Measurements from ENCODE around the gene LGMN. TPM values are rescaled to one million over a fixed set of nuclear protein-coding genes. Genes with fewer than 3 reads are reported as not detected.

The LGMN gene
- total and polyA plus RNA-seq, 2 of the 8 experiments (the other 6 are each of a cell fraction or from before 2014, with no cell fraction given) = 57.4 to 83.4 TPM

- H4K20me1 ChIP-seq (replicated peaks in 1 of 2; ENCODE audit: control insufficient read depth in 1 of 2, insufficient read depth in 2 of 2, low read length in 2 of 2) = no peaks in the 10 kb centered on the region
- ChIA-PET POLR2A (ENCODE audit: partially characterized antibody) (interaction anchor here (0.6 kb wide), 1 partner anchor 39 kb away, joined by 3 read pairs; the partner anchor contains the start of gene LGMN), CTCF (ENCODE audit: partially characterized antibody) (interaction anchor here (0.7 to 0.8 kb wide), 2 partner anchors 64 to 73 kb away, joined by 4 read pairs; no protein-coding TSS in a partner anchor)
- H3K36me3 ChIP-seq (ENCODE audit: control insufficient read depth in 2 of 4, insufficient read depth in 4 of 4, low read length in 3 of 4) = no peaks in the 10 kb centered on the region
- H3K79me1 ChIP-seq (ENCODE audit: low read depth, low read length) = no peaks in the 10 kb centered on the region
- no peak overlapping the region for H2AFZ ChIP-seq (ENCODE audit: low read length)
- H2BK5ac ChIP-seq (ENCODE audit: low read depth, low read length) = no peak overlapping the region
- no peak overlapping the region for H2BK12ac ChIP-seq (ENCODE audit: low read depth, low read length)
- no peak overlapping the region for H4K5ac ChIP-seq (ENCODE audit: insufficient read length, low read depth, low read length)
- H3K4me1 ChIP-seq (replicated peaks in 1 of 4; ENCODE audit: control insufficient read depth in 3 of 4, insufficient read depth in 4 of 4, low read length in 3 of 4) = peaks cover 0 to 3% (median 0%) of the 10 kb centered on the region in 4 experiments; a peak in 1 of 7 replicates
- FAIRE-seq (no peak), DNase-seq (ENCODE audit: low read depth in 1 of 2, low spot score in 2 of 2) (no peak)
- no peaks in the 10 kb centered on the region for H3K23me2 ChIP-seq (ENCODE audit: low read depth, low read length)
- no peak overlapping the region for H2BK120ac ChIP-seq (replicated peaks; ENCODE audit: low read depth, low read length)
- peaks cover 2% of the 10 kb centered on the region in 2 experiments; a peak in 3 of 4 replicates for H3K9me3 ChIP-seq (ENCODE audit: insufficient read depth in 2 of 2, low read depth in 1 of 2, low read length in 1 of 2)
- 83% methylated on average over 2 of the region's 2 CpGs; no CpG with 5 or more reads in 1 of the 2 experiments for WGBS, 2 experiments (ENCODE audit: extremely low coverage in 1 of 2, insufficient coverage in 1 of 2, insufficient read length in 1 of 2, insufficient replicate concordance in 2 of 2, low coverage in 1 of 2, low lambda C conversion rate in 2 of 2, missing lambda C conversion rate in 1 of 2)
- H3K4me3 ChIP-seq (ENCODE audit: extremely low read depth in 1 of 4, insufficient read depth in 2 of 4, low read depth in 3 of 4, low read length in 4 of 4) = no peak overlapping the region
- H3K23ac ChIP-seq (ENCODE audit: insufficient read length) = no peak overlapping the region
- no peak overlapping the region for H3K9ac ChIP-seq (replicated peaks in 1 of 4; ENCODE audit: extremely low read depth in 1 of 4, low read depth in 3 of 4, low read length in 3 of 4)
- H2BK15ac ChIP-seq (ENCODE audit: low read length) = no peak overlapping the region
- H3K18ac ChIP-seq (ENCODE audit: extremely low read depth, low read length) = no peak overlapping the region
- H4K91ac ChIP-seq (replicated peaks; ENCODE audit: insufficient read length, low read length) = no peak overlapping the region
- H3K27ac ChIP-seq (ENCODE audit: low read depth, low read length) = no peak overlapping the region
- no peak overlapping the region for H4K8ac ChIP-seq (ENCODE audit: extremely low read depth, insufficient read depth, low read length)
- no peak overlapping the region for H3K4ac ChIP-seq (replicated peaks; ENCODE audit: insufficient read length, low read depth, low read length)
- no peak overlapping the region for H3K14ac ChIP-seq (ENCODE audit: insufficient read length)
- H3K79me2 ChIP-seq (ENCODE audit: control insufficient read depth in 1 of 2, insufficient read depth in 2 of 2, low read length in 2 of 2) = no peaks in the 10 kb centered on the region
- no peaks in the 10 kb centered on the region; a peak in 1 of 7 replicates for H3K27me3 ChIP-seq (replicated peaks in 1 of 4; ENCODE audit: control insufficient read depth in 3 of 4, extremely low read depth in 1 of 4, insufficient read depth in 3 of 4, low read length in 3 of 4)
- H2BK20ac ChIP-seq (ENCODE audit: low read length) = no peak overlapping the region
- H2AK5ac ChIP-seq (ENCODE audit: low read depth, low read length) = no peak overlapping the region
- H3K56ac ChIP-seq (replicated peaks; ENCODE audit: insufficient read length, low read depth, low read length) = no peak overlapping the region
- no peak overlapping the region for H3K4me2 ChIP-seq (ENCODE audit: insufficient read depth in 1 of 2, low read depth in 2 of 2, low read length in 2 of 2)
- TF ChIP-seq TBP (IDR thresholded peaks at IDR 0.05; ENCODE audit: low read depth, low read length) (no peak), KDM1A (IDR thresholded peaks at IDR 0.05; ENCODE audit: borderline replicate concordance, low read length) (no peak), ZNF274 (IDR thresholded peaks at IDR 0.05; ENCODE audit: borderline replicate concordance, extremely low read depth, low read length) (no peak), FOSL1 (IDR thresholded peaks at IDR 0.05; ENCODE audit: insufficient read depth, low read depth, low read length) (no peak), CBX8 (IDR thresholded peaks at IDR 0.05; ENCODE audit: borderline replicate concordance, low read depth, low read length) (no peak), TCF12 (IDR thresholded peaks at IDR 0.05; ENCODE audit: low read depth, low read length) (no peak), MAFK (IDR thresholded peaks at IDR 0.05; ENCODE audit: low read depth, low read length) (no peak), SAP30 (IDR thresholded peaks at IDR 0.05; ENCODE audit: insufficient read depth, insufficient replicate concordance, low read length) (no peak), EGR1 (IDR thresholded peaks at IDR 0.05; ENCODE audit: borderline replicate concordance, low read depth, low read length) (no peak), RBBP5 (IDR thresholded peaks at IDR 0.05; ENCODE audit: borderline replicate concordance, low read depth, low read length) (no peak)
- TF ChIP-seq, protein P1, sequence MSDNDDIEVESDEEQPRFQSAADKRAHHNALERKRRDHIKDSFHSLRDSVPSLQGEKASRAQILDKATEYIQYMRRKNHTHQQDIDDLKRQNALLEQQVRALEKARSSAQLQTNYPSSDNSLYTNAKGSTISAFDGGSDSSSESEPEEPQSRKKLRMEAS (IDR thresholded peaks at IDR 0.05) = no peak
- TF ChIP-seq, protein P2, sequence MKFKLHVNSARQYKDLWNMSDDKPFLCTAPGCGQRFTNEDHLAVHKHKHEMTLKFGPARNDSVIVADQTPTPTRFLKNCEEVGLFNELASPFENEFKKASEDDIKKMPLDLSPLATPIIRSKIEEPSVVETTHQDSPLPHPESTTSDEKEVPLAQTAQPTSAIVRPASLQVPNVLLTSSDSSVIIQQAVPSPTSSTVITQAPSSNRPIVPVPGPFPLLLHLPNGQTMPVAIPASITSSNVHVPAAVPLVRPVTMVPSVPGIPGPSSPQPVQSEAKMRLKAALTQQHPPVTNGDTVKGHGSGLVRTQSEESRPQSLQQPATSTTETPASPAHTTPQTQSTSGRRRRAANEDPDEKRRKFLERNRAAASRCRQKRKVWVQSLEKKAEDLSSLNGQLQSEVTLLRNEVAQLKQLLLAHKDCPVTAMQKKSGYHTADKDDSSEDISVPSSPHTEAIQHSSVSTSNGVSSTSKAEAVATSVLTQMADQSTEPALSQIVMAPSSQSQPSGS (IDR thresholded peaks at IDR 0.05; ENCODE audit: low read length) = no peak
Measured at GRCh38 chr14:92787554-92787953, 39.1 kb upstream of the LGMN start.

Measured in H1 (cell line).